ENCODE measurements around the gene CSKMT. TPM values are rescaled to one million over a fixed set of nuclear protein-coding genes. Genes with fewer than 3 reads are reported as not detected.
"Not testable (repeated sequence)": the region's sequence is repeated elsewhere in the genome, so short reads cannot be mapped to it uniquely, and the experiment has no call there.

The CSKMT gene
- total and polyA plus RNA-seq, 4 donors: 5.3 to 37.1 (median 15.4) TPM

DNA sequence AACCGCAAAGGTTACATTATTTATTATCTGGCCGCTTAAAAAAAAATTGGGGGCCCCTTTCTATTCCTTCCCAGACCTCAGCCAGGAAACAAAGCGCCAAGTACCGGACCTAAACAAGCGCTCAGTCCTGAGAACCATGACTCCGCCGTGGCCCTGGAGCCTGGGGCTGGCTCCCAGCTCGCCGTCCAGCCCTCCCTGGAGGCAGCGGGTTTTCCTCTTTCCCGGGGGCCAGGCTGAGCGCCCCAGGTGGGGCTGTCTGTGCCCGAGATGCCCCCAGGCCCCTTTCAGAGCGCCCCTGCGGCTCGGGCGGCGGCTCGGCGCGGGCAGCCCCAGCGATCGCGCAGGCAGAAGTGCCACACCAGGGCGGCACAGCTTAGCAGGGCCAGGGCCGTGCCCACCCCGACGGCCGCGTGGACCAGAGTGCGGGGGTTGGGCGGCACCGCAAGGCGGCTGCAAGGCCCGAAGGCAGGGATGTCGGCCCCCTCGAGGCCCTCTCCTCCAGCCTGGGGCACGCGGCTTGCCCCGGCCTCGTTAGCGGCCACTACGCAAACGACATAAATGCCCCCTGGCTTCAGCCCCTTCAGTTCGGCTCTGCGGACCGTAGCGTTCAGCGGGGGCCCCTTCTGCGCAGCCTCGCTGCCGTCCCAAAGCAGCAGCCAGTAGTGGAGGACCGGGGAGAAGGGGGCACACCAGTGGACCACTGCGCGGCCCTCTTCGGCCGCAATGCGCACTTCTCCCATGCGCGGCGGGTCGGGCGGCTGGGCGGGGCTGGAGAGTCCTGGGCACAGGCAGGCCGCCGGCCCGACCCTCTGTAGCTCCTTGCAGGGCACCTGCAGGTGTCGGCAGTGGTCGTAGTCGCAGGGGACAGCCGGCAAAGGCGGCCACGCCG lies 22.6 kb downstream of the CSKMT start:
- peak in 1 of 3 donors; percentile 40 for DNase-seq
- TF ChIP-seq, protein P1, sequence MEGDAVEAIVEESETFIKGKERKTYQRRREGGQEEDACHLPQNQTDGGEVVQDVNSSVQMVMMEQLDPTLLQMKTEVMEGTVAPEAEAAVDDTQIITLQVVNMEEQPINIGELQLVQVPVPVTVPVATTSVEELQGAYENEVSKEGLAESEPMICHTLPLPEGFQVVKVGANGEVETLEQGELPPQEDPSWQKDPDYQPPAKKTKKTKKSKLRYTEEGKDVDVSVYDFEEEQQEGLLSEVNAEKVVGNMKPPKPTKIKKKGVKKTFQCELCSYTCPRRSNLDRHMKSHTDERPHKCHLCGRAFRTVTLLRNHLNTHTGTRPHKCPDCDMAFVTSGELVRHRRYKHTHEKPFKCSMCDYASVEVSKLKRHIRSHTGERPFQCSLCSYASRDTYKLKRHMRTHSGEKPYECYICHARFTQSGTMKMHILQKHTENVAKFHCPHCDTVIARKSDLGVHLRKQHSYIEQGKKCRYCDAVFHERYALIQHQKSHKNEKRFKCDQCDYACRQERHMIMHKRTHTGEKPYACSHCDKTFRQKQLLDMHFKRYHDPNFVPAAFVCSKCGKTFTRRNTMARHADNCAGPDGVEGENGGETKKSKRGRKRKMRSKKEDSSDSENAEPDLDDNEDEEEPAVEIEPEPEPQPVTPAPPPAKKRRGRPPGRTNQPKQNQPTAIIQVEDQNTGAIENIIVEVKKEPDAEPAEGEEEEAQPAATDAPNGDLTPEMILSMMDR (IDR thresholded peaks at IDR 0.05; ENCODE audit: control extremely low read depth, extremely low read depth): no peak
- peaks cover 0 to 3% (median 0%) of the 10 kb centered on the region in 5 donors for H3K4me1 ChIP-seq (ENCODE audit: control insufficient read depth in 5 of 5, insufficient read depth in 5 of 5, low read length in 5 of 5)
- peak; percentile 4 for ATAC-seq (ENCODE audit: insufficient read depth, low FRiP score)
- WGBS, 2 donors: 31 to 35% methylated on average over 71 to 74 of the region's 74 CpGs
- H3K36me3 ChIP-seq (ENCODE audit: control insufficient read depth in 4 of 4, insufficient read depth in 4 of 4, low read length in 4 of 4): peaks cover 4 to 25% (median 16%) of the 10 kb centered on the region in 4 donors
- peaks cover 0 to 13% (median 9%) of the 10 kb centered on the region in 3 donors for H3K27me3 ChIP-seq (ENCODE audit: control insufficient read depth in 3 of 3, insufficient read depth in 3 of 3, low read length in 2 of 3)
- no peak overlapping the region for H3K27ac ChIP-seq (ENCODE audit: low read depth in 1 of 2, low read length in 1 of 2)
- peaks cover 0 to 2% (median 0%) of the 10 kb centered on the region in 4 donors for H3K9me3 ChIP-seq (ENCODE audit: control insufficient read depth in 4 of 4, insufficient read depth in 3 of 4, low read length in 3 of 4)
- H3K9ac ChIP-seq (ENCODE audit: insufficient read depth in 1 of 2, low read length in 2 of 2): no peak overlapping the region
- H3K4me3 ChIP-seq: no peak overlapping the region

DNA sequence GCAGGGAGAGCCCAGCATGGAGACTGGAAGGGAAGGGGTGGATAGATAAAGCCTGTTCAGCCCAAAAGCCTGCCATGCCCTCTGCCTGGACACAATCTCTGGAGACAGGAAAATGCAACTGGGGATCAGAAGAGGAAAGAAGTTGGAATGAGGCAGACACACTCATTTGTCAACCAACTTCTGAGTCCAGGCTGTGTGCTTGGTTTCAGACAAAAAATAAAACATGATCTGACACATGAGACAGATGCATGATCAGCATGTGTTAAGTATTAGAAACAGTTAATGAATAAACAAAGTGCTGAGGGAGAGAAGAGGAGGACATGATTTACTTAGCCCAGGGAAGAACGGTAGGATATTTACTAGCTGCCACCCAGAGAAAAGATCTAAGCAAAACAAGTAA lies 23.4 kb downstream of the CSKMT start:
- H3K27ac ChIP-seq (ENCODE audit: low read depth in 1 of 2, low read length in 1 of 2): no peak overlapping the region
- H3K4me1 ChIP-seq (ENCODE audit: control insufficient read depth in 5 of 5, insufficient read depth in 5 of 5, low read length in 5 of 5): peaks cover 0 to 3% (median 0%) of the 10 kb centered on the region in 5 donors
- ATAC-seq (ENCODE audit: insufficient read depth, low FRiP score): no peak
- no peak for DNase-seq
- no peak overlapping the region for H3K4me3 ChIP-seq
- WGBS, 2 donors: 59 to 67% methylated on average over 1 of the region's 1 CpG
- TF ChIP-seq, protein P1 (IDR thresholded peaks at IDR 0.05; ENCODE audit: control extremely low read depth, extremely low read depth): no peak
- H3K9ac ChIP-seq (ENCODE audit: insufficient read depth in 1 of 2, low read length in 2 of 2): no peak overlapping the region
- H3K9me3 ChIP-seq (ENCODE audit: control insufficient read depth in 4 of 4, insufficient read depth in 3 of 4, low read length in 3 of 4): peaks cover 0 to 2% (median 0%) of the 10 kb centered on the region in 4 donors
- H3K27me3 ChIP-seq (ENCODE audit: control insufficient read depth in 3 of 3, insufficient read depth in 3 of 3, low read length in 2 of 3): peaks cover 0 to 13% (median 9%) of the 10 kb centered on the region in 3 donors
- peaks cover 4 to 30% (median 21%) of the 10 kb centered on the region in 4 donors for H3K36me3 ChIP-seq (ENCODE audit: control insufficient read depth in 4 of 4, insufficient read depth in 4 of 4, low read length in 4 of 4)

DNA sequence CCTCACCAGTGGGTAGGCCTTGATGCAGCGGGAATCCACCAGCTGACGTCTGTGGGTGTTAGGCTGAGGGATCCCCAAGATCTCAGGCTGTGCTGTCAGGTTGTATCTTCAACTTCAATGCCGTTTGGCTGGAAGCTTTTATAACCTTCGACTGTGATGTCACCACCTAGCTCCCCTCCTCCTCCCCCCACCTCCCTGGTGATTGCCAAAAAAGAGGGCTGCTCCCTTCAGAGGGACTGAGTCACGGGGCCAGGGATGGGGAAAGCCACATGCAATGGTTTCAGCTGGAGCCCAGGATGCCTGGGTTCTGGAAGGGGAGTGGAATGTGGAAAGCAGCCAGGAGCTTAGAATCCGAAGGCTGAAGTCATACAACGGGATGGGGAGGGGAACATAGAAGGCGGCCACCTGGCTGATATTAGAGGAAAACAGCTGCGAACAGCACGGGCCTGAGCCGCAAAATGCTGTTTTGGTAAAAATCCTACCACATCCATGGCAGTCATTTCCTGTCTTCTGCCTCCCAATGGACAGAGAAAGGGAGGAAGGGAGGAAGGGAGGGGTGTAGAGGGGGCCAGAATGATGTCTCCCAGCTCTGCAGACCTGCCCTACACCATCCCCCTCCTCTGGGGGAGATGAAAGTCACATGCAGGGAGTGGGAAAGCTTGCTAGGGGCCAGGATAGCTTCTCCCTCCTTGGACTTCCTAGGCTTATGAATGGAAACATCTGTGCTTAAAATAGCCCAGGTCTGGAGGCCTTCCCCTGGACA lies 24.5 kb downstream of the CSKMT start, which contains the start of gene LRRN4CL:
Gene LRRN4CL, minus strand, starts transcription at position 110 of the 763 bp plus-strand sequence. CDS start 1,022 bp downstream, outside the sequence.
- no peak within 1 kb of the TSS for H3K27ac ChIP-seq (ENCODE audit: low read depth in 1 of 2, low read length in 1 of 2)
- H3K36me3 ChIP-seq (ENCODE audit: control insufficient read depth in 4 of 4, insufficient read depth in 4 of 4, low read length in 4 of 4): peaks cover 4 to 30% (median 26%) of the 10 kb centered on the region in 4 donors
- H3K4me3 ChIP-seq: no peak within 1 kb of the TSS
- TF ChIP-seq, protein P1 (IDR thresholded peaks at IDR 0.05; ENCODE audit: control extremely low read depth, extremely low read depth): no peak
- ATAC-seq (ENCODE audit: insufficient read depth, low FRiP score): peak; percentile 39
- no peak within 1 kb of the TSS for H3K9ac ChIP-seq (ENCODE audit: insufficient read depth in 1 of 2, low read length in 2 of 2)
- peaks cover 0 to 4% (median 0%) of the 10 kb centered on the region in 5 donors for H3K4me1 ChIP-seq (ENCODE audit: control insufficient read depth in 5 of 5, insufficient read depth in 5 of 5, low read length in 5 of 5)
- WGBS, 2 donors: 72 to 83% methylated on average over 11 of the region's 11 CpGs
- peaks cover 0 to 2% (median 0%) of the 10 kb centered on the region in 4 donors for H3K9me3 ChIP-seq (ENCODE audit: control insufficient read depth in 4 of 4, insufficient read depth in 3 of 4, low read length in 3 of 4)
- DNase-seq: peak in 1 of 3 donors; percentile 19
- peaks cover 0 to 13% (median 9%) of the 10 kb centered on the region in 3 donors for H3K27me3 ChIP-seq (ENCODE audit: control insufficient read depth in 3 of 3, insufficient read depth in 3 of 3, low read length in 2 of 3)

DNA sequence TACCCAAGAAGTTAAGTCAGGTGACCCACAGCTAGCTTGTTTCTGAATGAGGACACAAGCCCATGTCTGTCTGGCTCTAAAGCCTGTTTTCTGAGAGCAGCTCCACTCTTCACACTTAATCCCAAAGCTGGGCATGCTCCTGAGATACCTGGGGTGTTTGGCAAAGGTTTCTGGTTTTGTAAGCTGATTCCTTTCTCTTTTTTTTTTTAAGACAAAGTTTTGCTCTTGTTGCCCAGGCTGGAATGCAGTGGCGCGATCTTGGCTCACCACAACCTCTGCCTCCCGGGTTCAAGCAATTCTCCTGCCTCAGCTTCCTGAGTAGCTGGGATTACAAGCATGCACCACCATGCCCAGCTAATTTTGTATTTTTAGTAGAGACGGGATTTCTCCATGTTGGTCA lies 28.5 kb downstream of the CSKMT start:
- H3K9me3 ChIP-seq (ENCODE audit: control insufficient read depth in 4 of 4, insufficient read depth in 3 of 4, low read length in 3 of 4); H3K27me3 ChIP-seq (ENCODE audit: control insufficient read depth in 3 of 3, insufficient read depth in 3 of 3, low read length in 2 of 3); H3K27ac ChIP-seq (ENCODE audit: low read depth in 1 of 2, low read length in 1 of 2); H3K4me3 ChIP-seq; DNase-seq; H3K9ac ChIP-seq (ENCODE audit: insufficient read depth in 1 of 2, low read length in 2 of 2); ATAC-seq (ENCODE audit: insufficient read depth, low FRiP score); H3K4me1 ChIP-seq (ENCODE audit: control insufficient read depth in 5 of 5, insufficient read depth in 5 of 5, low read length in 5 of 5): not testable (repeated sequence)
- 71 to 72% methylated on average over 4 of the region's 4 CpGs for WGBS, 2 donors
- peaks cover 4 to 30% (median 29%) of the 10 kb centered on the region in 4 donors for H3K36me3 ChIP-seq (ENCODE audit: control insufficient read depth in 4 of 4, insufficient read depth in 4 of 4, low read length in 4 of 4)
